ENCODE data around the gene BHMT.

GRCh38 chr5:79147076-79147475 is 35.5 kb downstream of the BHMT start:
- TF ChIP-seq CTCF (IDR thresholded peaks at IDR 0.05 in 2 of 3, conservative IDR thresholded peaks at IDR 0.05 in 1 of 3; ENCODE audit: control insufficient read depth in 2 of 3, extremely low read depth in 1 of 3, insufficient read depth in 1 of 3, low read depth in 3 of 3, low read length in 3 of 3) (no peak), NFYA (IDR thresholded peaks at IDR 0.05; ENCODE audit: borderline replicate concordance, low read depth, low read length) (no peak), POLR2AphosphoS5 (IDR thresholded peaks at IDR 0.05; ENCODE audit: low read length) (no peak), CHD2 (IDR thresholded peaks at IDR 0.05; ENCODE audit: borderline replicate concordance, low read depth, low read length) (no peak), GABPA (IDR thresholded peaks at IDR 0.05; ENCODE audit: low read depth) (no peak), BCLAF1 (IDR thresholded peaks at IDR 0.05) (no peak), ELK1 (IDR thresholded peaks at IDR 0.05; ENCODE audit: low read depth, low read length) (no peak), EZH2 (IDR thresholded peaks at IDR 0.05; ENCODE audit: borderline replicate concordance, control insufficient read depth, low read depth, low read length) (no peak), CEBPB (IDR thresholded peaks at IDR 0.05; ENCODE audit: borderline replicate concordance in 1 of 2, low read depth in 2 of 2, low read length in 2 of 2) (no peak)

Data from GM12878 (cell line).